ENCODE results near the gene FOXL3.

FOXL3 gene

DNA sequence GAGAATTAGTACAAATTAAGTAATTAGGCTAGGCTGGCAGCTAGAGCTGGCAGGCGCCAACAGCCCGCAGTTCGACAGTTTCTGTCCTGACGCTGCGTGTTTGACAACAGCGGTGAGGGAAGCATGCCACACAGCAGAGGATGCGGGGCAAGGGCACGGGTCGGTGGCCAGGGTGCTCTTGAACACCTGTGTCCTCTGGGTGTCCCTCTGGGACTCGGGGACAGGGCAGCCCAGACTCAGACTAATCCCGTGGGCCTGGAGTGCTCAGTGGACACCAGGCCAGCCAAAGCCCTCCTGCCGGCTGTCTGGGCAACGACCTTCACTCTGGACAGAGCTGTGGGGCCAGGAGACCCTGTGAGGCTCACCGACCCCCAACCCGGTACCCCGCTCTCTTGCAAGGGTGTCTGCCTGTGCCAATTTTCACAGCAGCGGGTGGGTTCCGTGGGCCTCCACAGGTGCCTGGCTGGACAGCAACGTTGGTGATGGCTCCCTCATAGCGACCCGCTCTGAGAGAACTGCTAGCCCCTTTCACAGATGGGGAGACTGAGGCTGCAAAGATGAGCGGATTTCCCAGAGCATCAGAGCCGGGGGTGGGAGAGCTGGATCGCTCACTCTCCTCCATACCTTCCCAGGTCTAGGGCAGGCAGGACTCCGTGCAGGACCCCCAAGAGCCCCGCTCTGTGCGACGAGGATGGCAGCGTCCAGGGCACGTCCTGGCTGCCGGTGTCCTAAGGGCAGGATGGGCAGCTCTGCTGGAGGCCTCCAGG lies 48.5 kb downstream of the FOXL3 start:
- no peak for DNase-seq (ENCODE audit: low read depth)

DNA sequence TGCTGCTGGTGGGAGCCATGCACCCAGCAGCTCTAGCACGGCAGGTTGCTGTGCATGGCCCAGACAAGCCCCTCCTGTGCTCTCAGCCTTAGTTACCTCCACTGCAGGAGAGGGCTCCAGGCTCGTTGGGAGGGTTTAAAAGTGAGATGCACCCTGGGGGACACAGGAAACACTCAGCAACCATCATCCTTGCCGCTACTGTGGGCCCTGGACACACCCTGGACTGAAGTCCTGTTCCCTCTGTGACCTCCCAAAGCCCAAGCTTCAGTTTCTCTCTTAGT lies 49.0 kb downstream of the FOXL3 start:
- no peak for DNase-seq (ENCODE audit: low read depth)

GRCh38 chr7:339696-340095 lies 49.7 kb downstream of the FOXL3 start:
- DNase-seq (ENCODE audit: low read depth) = no peak

- DNase-seq (ENCODE audit: low read depth) = no peak
Measured at GRCh38 chr7:340200-340937, 50.4 kb downstream of the FOXL3 start.
